Measurements from ENCODE around the gene SIGLEC9. TPM values are rescaled to one million over a fixed set of nuclear protein-coding genes. Genes with fewer than 3 reads are reported as not detected.

Gene SIGLEC9
- total RNA-seq, 6 experiments from 2014 or later, result 3.8 to 7.9 (median 4.1) TPM

DNA sequence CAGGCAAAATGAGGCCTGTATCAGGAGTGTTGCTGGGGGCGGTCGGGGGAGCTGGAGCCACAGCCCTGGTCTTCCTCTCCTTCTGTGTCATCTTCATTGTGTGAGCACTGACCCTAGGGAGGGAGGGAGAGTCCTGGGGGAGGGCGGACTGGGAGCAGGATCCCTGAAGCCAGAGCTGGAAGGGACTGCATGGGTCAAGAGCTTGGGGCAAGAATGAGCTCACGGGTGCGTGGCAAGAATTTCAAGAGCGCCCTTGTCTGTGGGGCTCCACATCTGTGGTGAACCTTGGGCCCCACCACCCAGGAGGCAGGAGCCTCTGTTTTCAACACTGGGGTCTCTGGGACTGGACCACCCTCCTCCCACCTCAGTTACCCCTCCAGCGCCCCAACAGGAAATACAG lies 22.0 kb downstream of the SIGLEC9 start:
- no peak for TF ChIP-seq CTCF (IDR thresholded peaks at IDR 0.05)
- TF ChIP-seq POLR2A (IDR thresholded peaks at IDR 0.05), result no peak
- Histone ChIP-seq H3K36me3 (no peaks in the 10 kb centered on the region), H3K4me3 (no peak overlapping the region), H3K27ac (no peak overlapping the region), H3K27me3 (no peaks in the 10 kb centered on the region), H3K4me1 (no peaks in the 10 kb centered on the region), H3K9me3 (no peaks in the 10 kb centered on the region)
- no CpG with 5 or more reads among the region's 7 CpGs for WGBS (ENCODE audit: insufficient coverage, low coverage, low lambda C conversion rate, missing lambda C conversion rate)
- intact Hi-C loops (cut with DNase I), result no loop called here
- DNase-seq, result no peak
- no peak for ATAC-seq

DNA sequence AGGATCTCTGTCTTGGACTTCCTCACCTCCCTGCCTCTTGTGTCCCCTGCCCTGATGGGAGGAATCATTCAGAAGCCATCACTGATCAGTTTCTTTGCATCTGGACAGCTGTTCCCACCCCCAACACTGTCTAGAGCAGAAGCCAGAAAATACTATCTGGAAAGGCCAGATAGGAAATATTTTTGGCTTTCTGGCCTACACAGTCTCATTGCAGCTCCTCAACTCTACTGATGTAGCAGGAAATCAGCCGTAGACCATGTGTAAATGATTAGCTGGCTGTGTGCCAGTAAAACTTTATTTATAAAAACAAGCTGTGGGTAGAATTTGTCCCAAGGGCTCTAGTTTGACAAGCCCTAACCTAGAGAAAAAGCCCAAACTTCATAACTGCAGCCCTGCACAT lies 23.0 kb downstream of the SIGLEC9 start:
- Histone ChIP-seq H3K4me1 (no peaks in the 10 kb centered on the region), H3K4me3 (no peak overlapping the region), H3K36me3 (no peaks in the 10 kb centered on the region), H3K9me3 (no peaks in the 10 kb centered on the region), H3K27me3 (no peaks in the 10 kb centered on the region), H3K27ac (no peak overlapping the region)
- 43% methylated on average over 1 of the region's 1 CpG for WGBS (ENCODE audit: insufficient coverage, low coverage, low lambda C conversion rate, missing lambda C conversion rate)
- no peak for TF ChIP-seq POLR2A (IDR thresholded peaks at IDR 0.05)
- no peak for TF ChIP-seq CTCF (IDR thresholded peaks at IDR 0.05)
- DNase-seq (no peak), ATAC-seq (peak in 1 of 4 donors; percentile 10)
- intact Hi-C loops (cut with DNase I), result no loop called here

DNA sequence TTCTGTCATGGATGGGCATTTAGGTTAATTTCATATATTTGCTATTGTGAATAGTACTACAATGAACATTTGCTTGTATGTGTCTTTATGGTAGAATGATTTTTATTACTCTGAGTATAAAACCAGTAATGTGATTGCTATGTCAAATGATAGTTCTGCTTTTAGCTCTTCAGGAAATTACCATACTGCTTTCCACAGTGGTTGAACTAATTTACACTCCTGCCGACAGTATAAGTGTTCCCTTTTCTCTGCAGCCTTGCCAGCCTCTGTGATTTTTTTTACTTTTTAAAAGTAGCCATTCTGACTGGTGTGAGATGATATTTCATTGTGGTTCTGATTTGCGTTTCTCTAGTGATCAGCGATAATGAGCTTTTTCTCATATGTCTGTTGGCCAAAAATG lies 23.9 kb downstream of the SIGLEC9 start:
- 50% methylated on average over 3 of the region's 3 CpGs for WGBS (ENCODE audit: insufficient coverage, low coverage, low lambda C conversion rate, missing lambda C conversion rate)

DNA sequence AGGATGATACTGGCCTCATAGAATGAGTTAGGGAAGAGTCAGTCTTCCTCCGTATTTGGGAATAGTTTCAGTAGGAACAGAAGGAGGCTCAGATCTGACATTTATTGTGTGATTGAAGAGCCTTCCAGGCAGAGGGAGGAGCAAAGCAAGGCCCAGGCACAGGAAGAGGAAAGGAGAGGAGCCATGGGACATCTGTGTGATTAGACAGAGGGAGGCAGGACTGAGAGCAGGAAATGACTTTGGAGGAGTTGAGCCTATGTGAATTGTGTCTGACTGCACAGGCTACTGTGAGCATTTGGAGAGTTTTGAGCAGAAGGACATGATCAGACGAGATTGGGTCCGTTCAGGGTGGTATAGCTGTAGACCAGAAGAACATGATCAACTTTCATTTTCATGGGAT lies 25.9 kb downstream of the SIGLEC9 start:
- ATAC-seq (peak; percentile 43 to 74 (median 66)), DNase-seq (no peak)
- Histone ChIP-seq H3K27ac (no peak overlapping the region), H3K4me1 (no peaks in the 10 kb centered on the region), H3K9me3 (no peaks in the 10 kb centered on the region), H3K4me3 (no peak overlapping the region), H3K27me3 (no peaks in the 10 kb centered on the region), H3K36me3 (no peaks in the 10 kb centered on the region)
- TF ChIP-seq POLR2A (IDR thresholded peaks at IDR 0.05) (no peak), CTCF (IDR thresholded peaks at IDR 0.05) (no peak)
- intact Hi-C loops (cut with DNase I), result no loop called here
- WGBS (ENCODE audit: insufficient coverage, low coverage, low lambda C conversion rate, missing lambda C conversion rate), result 42% methylated on average over 3 of the region's 3 CpGs

More for the DNA sequence above, 23.9 kb downstream of the SIGLEC9 start:
- intact Hi-C loops (cut with DNase I), result no loop called here
- ATAC-seq (peak in 2 of 4 donors; percentile 29 to 49), DNase-seq (no peak)
- Histone ChIP-seq H3K27ac (no peak overlapping the region), H3K4me3 (no peak overlapping the region), H3K27me3 (no peaks in the 10 kb centered on the region), H3K36me3 (no peaks in the 10 kb centered on the region), H3K4me1 (no peaks in the 10 kb centered on the region), H3K9me3 (no peaks in the 10 kb centered on the region)
- TF ChIP-seq CTCF (IDR thresholded peaks at IDR 0.05), result no peak
- TF ChIP-seq POLR2A (IDR thresholded peaks at IDR 0.05), result no peak

GRCh38 chr19:51156710-51157109 lies 32.0 kb downstream of the SIGLEC9 start:
- Histone ChIP-seq H3K9me3 (no peaks in the 10 kb centered on the region), H3K4me1 (no peaks in the 10 kb centered on the region), H3K4me3 (no peak overlapping the region), H3K27me3 (no peaks in the 10 kb centered on the region), H3K36me3 (no peaks in the 10 kb centered on the region), H3K27ac (no peak overlapping the region)
- ATAC-seq, result no peak
- TF ChIP-seq POLR2A (IDR thresholded peaks at IDR 0.05) (no peak), CTCF (IDR thresholded peaks at IDR 0.05) (no peak)
- intact Hi-C loops (cut with DNase I), result no loop called here
- no peak for DNase-seq
- 20% methylated on average over 1 of the region's 2 CpGs for WGBS (ENCODE audit: insufficient coverage, low coverage, low lambda C conversion rate, missing lambda C conversion rate)
